Measurements from ENCODE around the gene APOO. TPM values are rescaled to one million over a fixed set of nuclear protein-coding genes. Genes with fewer than 3 reads are reported as not detected.

Gene APOO
- polyA plus RNA-seq, 3 donors from 2014 or later = 18.8 to 23.6 (median 20.7) TPM

GRCh38 chrX:23930894-23931604 lies 23.3 kb upstream of the APOO start:
- H3K36me3 Mint-ChIP-seq = no peaks in the 10 kb centered on the region
- H3K27ac Mint-ChIP-seq = peak overlapping the region; percentile 50 to 89 (median 85)
- H3K9me3 Mint-ChIP-seq = no peaks in the 10 kb centered on the region
- peak overlapping the region in 4 of 5 donors; percentile 24 to 46 (median 42) for H3K4me3 Mint-ChIP-seq
- DNase-seq = no peak
- H3K4me1 Mint-ChIP-seq = peaks cover 15 to 16% of the 10 kb centered on the region in 2 donors
- peaks cover 0 to 5% (median 2%) of the 10 kb centered on the region in 3 donors for H3K27me3 Mint-ChIP-seq (ENCODE audit: low read depth in 3 of 3)

- Mint-ChIP-seq H3K36me3 (no peaks in the 10 kb centered on the region), H3K4me3 (no peak overlapping the region), H3K9me3 (no peaks in the 10 kb centered on the region), H3K4me1 (peaks cover 2 to 3% of the 10 kb centered on the region in 2 donors), H3K27ac (no peak overlapping the region), H3K27me3 (ENCODE audit: low read depth in 3 of 3) (peaks cover 0 to 1% (median 0%) of the 10 kb centered on the region in 3 donors)
- DNase-seq = no peak
These were observed 18.3 kb upstream of the APOO start for GRCh38 chrX:23926015-23926414.

- H3K9me3 Mint-ChIP-seq = no peaks in the 10 kb centered on the region
- peaks cover 0 to 3% (median 0%) of the 10 kb centered on the region in 3 donors for H3K36me3 Mint-ChIP-seq
These were observed 12.1 kb upstream of the APOO start for GRCh38 chrX:23919706-23920320.

GRCh38 chrX:23919148-23919547 lies 11.4 kb upstream of the APOO start:
- peaks cover 0 to 3% (median 0%) of the 10 kb centered on the region in 3 donors for H3K36me3 Mint-ChIP-seq
- no peak overlapping the region for H3K27ac Mint-ChIP-seq
- H3K4me3 Mint-ChIP-seq = no peak overlapping the region
- no peaks in the 10 kb centered on the region for H3K4me1 Mint-ChIP-seq
- H3K9me3 Mint-ChIP-seq = no peaks in the 10 kb centered on the region
- H3K27me3 Mint-ChIP-seq (ENCODE audit: low read depth in 3 of 3) = peaks cover 1 to 7% (median 3%) of the 10 kb centered on the region in 3 donors
- no peak for DNase-seq

More at GRCh38 chrX:23919706-23920320, 12.1 kb upstream of the APOO start:
- no peak overlapping the region for H3K4me3 Mint-ChIP-seq
- H3K27me3 Mint-ChIP-seq (ENCODE audit: low read depth in 3 of 3) = peaks cover 1 to 7% (median 3%) of the 10 kb centered on the region in 3 donors
- no peaks in the 10 kb centered on the region for H3K4me1 Mint-ChIP-seq
- DNase-seq = no peak
- H3K27ac Mint-ChIP-seq = no peak overlapping the region

GRCh38 chrX:23911126-23911835 lies 3.5 kb upstream of the APOO start:
- H3K27me3 Mint-ChIP-seq (ENCODE audit: low read depth in 3 of 3) = peaks cover 0 to 4% (median 3%) of the 10 kb centered on the region in 3 donors
- peaks cover 11 to 12% of the 10 kb centered on the region in 2 donors for H3K4me1 Mint-ChIP-seq
- no peak overlapping the region for H3K27ac Mint-ChIP-seq
- H3K36me3 Mint-ChIP-seq = no peaks in the 10 kb centered on the region
- no peaks in the 10 kb centered on the region for H3K9me3 Mint-ChIP-seq
- H3K4me3 Mint-ChIP-seq = no peak overlapping the region
- DNase-seq = no peak

- Mint-ChIP-seq H3K9me3 (no peaks in the 10 kb centered on the region), H3K4me3 (peak overlapping the region; percentile 70 to 84 (median 80)), H3K4me1 (peaks cover 11 to 12% of the 10 kb centered on the region in 2 donors), H3K27ac (peak overlapping the region; percentile 85 to 92 (median 88)), H3K27me3 (ENCODE audit: low read depth in 3 of 3) (peaks cover 4 to 7% (median 6%) of the 10 kb centered on the region in 3 donors), H3K36me3 (no peaks in the 10 kb centered on the region)
- DNase-seq = no peak
These were observed 674 bp upstream of the APOO start for GRCh38 chrX:23908219-23909004.

- Mint-ChIP-seq H3K4me1 (peaks cover 11 to 12% of the 10 kb centered on the region in 2 donors), H3K27me3 (ENCODE audit: low read depth in 3 of 3) (peaks cover 4 to 8% (median 6%) of the 10 kb centered on the region in 3 donors), H3K9me3 (no peaks in the 10 kb centered on the region), H3K36me3 (no peaks in the 10 kb centered on the region), H3K27ac (peak overlapping the region; percentile 73 to 87 (median 85)), H3K4me3 (peak overlapping the region; percentile 76 to 84 (median 80))
- DNase-seq = no peak
These were observed 634 bp downstream of the APOO start for GRCh38 chrX:23907111-23907497.

GRCh38 chrX:23904096-23904495 lies 3.6 kb downstream of the APOO start:
- Mint-ChIP-seq H3K36me3 (no peaks in the 10 kb centered on the region), H3K27me3 (ENCODE audit: low read depth in 3 of 3) (peaks cover 4 to 8% (median 6%) of the 10 kb centered on the region in 3 donors), H3K27ac (no peak overlapping the region), H3K4me3 (no peak overlapping the region), H3K4me1 (peaks cover 11 to 12% of the 10 kb centered on the region in 2 donors), H3K9me3 (no peaks in the 10 kb centered on the region)
- no peak for DNase-seq

- H3K4me1 Mint-ChIP-seq = peaks cover 0 to 4% of the 10 kb centered on the region in 2 donors
- DNase-seq = peak; percentile 27 to 46 (median 41)
- peaks cover 2 to 5% (median 4%) of the 10 kb centered on the region in 3 donors for H3K27me3 Mint-ChIP-seq (ENCODE audit: low read depth in 3 of 3)
- no peaks in the 10 kb centered on the region for H3K36me3 Mint-ChIP-seq
- no peak overlapping the region for H3K4me3 Mint-ChIP-seq
- H3K27ac Mint-ChIP-seq = no peak overlapping the region
- H3K9me3 Mint-ChIP-seq = no peaks in the 10 kb centered on the region
These were observed 5.3 kb downstream of the APOO start for GRCh38 chrX:23902419-23902818.

GRCh38 chrX:23901805-23902204 lies 5.9 kb downstream of the APOO start:
- H3K4me1 Mint-ChIP-seq = peaks cover 0 to 2% of the 10 kb centered on the region in 2 donors
- no peaks in the 10 kb centered on the region for H3K9me3 Mint-ChIP-seq
- H3K27me3 Mint-ChIP-seq (ENCODE audit: low read depth in 3 of 3) = peaks cover 2 to 5% (median 4%) of the 10 kb centered on the region in 3 donors
- no peak overlapping the region for H3K4me3 Mint-ChIP-seq
- peak; percentile 12 to 41 (median 29) for DNase-seq
- H3K36me3 Mint-ChIP-seq = no peaks in the 10 kb centered on the region
- H3K27ac Mint-ChIP-seq = no peak overlapping the region

- H3K4me3 Mint-ChIP-seq = no peak overlapping the region
- H3K27me3 Mint-ChIP-seq (ENCODE audit: low read depth in 3 of 3) = peaks cover 1 to 5% (median 3%) of the 10 kb centered on the region in 3 donors
- H3K4me1 Mint-ChIP-seq = no peaks in the 10 kb centered on the region
- no peaks in the 10 kb centered on the region for H3K36me3 Mint-ChIP-seq
- no peak overlapping the region for H3K27ac Mint-ChIP-seq
- H3K9me3 Mint-ChIP-seq = no peaks in the 10 kb centered on the region
- no peak for DNase-seq
These were observed 6.7 kb downstream of the APOO start for GRCh38 chrX:23901060-23901459.

- Mint-ChIP-seq H3K27me3 (ENCODE audit: low read depth in 3 of 3) (peaks cover 0 to 5% (median 0%) of the 10 kb centered on the region in 3 donors), H3K4me1 (no peaks in the 10 kb centered on the region), H3K9me3 (no peaks in the 10 kb centered on the region), H3K4me3 (no peak overlapping the region), H3K36me3 (no peaks in the 10 kb centered on the region), H3K27ac (no peak overlapping the region)
- no peak for DNase-seq
These were observed 7.4 kb downstream of the APOO start for GRCh38 chrX:23900220-23900797.

GRCh38 chrX:23898412-23898959 lies 9.3 kb downstream of the APOO start:
- Mint-ChIP-seq H3K4me1 (no peaks in the 10 kb centered on the region), H3K36me3 (no peaks in the 10 kb centered on the region), H3K27ac (no peak overlapping the region), H3K4me3 (no peak overlapping the region), H3K27me3 (ENCODE audit: low read depth in 3 of 3) (peaks cover 0 to 2% (median 0%) of the 10 kb centered on the region in 3 donors), H3K9me3 (no peaks in the 10 kb centered on the region)
- DNase-seq = no peak
